Sigmoid colon (tissue), 3 donors: ENCODE data around the gene SLAMF6.

Experiments
- CTCF ChIP-seq, 4 experiments: fragments of 450-650 bp in 3 of 4; fragments of 200-600 bp in 1 of 4; IDR thresholded peaks; one replicate each; pipeline ENCODE4 v1.5.1; 2016 to 2019; ENCODE audit warnings: antibody characterized with exemption in 4 of 4, mild to moderate bottlenecking in 3 of 4, moderate library complexity in 2 of 4
- POLR2A ChIP-seq, 2 donors: fragments of 450-650 bp; IDR thresholded peaks; one replicate each; pipeline ENCODE4 v1.6.1; 2016; ENCODE audit warnings: antibody characterized with exemption in 2 of 2, mild to moderate bottlenecking in 2 of 2, moderate library complexity in 2 of 2

- no peak for TF ChIP-seq CTCF (IDR thresholded peaks at IDR 0.05)
- no peak for TF ChIP-seq POLR2A (IDR thresholded peaks at IDR 0.05)
Measured at GRCh38 chr1:160538985-160539651, 16.1 kb upstream of the SLAMF6 start.
